ENCODE results near the gene CBARP.

The CBARP gene, protein sequence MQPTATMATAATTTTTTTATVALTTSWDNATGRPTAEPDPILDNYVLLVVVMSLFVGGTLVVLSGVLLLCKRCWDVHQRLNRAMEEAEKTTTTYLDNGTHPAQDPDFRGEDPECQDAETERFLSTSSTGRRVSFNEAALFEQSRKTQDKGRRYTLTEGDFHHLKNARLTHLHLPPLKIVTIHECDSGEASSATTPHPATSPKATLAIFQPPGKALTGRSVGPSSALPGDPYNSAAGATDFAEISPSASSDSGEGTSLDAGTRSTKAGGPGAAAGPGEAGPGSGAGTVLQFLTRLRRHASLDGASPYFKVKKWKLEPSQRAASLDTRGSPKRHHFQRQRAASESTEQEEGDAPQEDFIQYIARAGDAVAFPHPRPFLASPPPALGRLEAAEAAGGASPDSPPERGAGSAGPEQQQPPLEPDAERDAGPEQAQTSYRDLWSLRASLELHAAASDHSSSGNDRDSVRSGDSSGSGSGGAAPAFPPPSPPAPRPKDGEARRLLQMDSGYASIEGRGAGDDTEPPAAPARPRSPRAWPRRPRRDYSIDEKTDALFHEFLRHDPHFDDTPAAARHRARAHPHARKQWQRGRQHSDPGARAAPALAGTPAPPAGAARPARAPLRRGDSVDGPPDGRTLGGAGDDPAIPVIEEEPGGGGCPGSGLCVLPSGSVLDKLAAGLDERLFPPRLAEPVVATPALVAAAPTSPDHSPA

DNA sequence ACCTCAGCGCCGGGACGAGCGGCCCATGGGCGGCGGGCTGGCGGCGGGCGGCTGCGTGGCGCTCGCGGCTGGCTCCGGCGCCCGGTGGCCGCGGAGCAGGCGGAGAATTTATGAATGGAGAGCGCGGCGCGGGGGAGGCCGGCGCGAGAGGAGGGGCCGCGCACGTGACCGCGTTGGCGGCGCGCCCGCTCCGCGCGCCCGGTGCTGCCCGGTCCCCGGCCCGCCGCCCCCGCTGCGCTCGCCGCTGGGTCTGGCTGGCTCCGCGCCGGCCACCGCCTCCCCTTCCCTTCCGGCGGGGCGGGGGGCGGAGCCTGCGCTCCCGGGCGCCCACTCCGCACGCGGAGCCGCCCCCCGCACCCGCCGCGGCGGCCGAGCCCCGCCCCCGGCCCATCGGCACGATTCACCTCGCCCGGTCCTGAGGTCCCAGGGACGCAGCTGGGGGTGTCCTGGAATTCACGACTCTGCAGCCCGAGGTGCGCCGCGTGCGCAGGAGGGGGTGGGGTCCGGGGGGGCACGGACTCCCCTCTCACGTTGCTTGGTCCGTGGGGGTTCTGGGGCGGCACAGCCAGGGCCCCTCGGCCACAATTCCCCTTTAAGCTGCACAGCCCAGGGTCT lies at the start of gene CBARP:
CBARP (minus strand) TSS at position 252 of the 615 bp plus-strand sequence. CDS start 1,905 bp downstream, outside the sequence.
- in situ Hi-C loops (cut with MboI; ENCODE audit: low sequenced_read_pairs) = no loop called here

DNA sequence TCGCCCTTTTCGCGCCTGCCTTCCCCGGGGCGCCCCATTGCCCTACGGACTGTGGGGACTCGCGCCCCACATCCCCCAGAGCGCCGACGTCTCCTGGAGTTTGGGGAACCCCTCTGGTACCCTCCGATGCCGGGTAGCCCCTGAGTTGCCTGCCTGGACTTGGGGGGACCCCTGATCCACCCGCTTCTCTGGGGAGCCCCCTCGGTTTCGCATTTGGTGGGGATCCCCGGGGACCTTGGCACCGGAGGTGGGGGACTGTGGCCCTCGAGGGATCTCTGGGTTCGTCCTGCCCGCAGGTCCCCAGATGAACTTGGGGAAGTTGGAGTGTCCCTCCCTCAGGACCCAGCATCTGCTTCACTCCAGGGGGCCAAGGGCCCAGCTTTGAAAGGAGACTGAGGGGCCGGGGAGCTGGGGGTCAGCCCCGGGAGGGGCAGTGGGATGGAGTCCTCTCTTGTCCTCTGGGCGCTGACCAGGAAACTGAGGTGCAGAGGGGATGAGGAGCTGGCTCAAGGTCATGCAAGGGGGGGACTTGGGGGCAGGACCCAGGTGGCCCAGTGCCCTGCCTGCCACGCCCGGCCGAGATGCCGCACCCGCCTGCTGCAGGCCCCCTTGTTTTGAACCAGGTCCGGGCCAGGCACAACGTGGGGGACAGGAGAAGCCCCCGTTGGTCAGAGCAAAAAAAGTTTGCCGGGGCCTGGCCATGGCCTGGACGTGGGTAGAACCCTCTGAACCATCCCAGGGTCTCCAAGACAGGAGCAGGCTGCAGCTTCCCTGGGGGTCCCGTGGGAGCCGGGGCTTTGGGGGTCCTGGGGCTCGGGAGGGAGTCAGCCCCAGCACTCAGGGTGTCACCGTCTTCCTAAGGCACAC lies 48.9 kb upstream of the CBARP start:
- in situ Hi-C loops (cut with MboI; ENCODE audit: low sequenced_read_pairs) = no loop called here

GRCh38 chr19:1285737-1286360 lies 48.0 kb upstream of the CBARP start, which contains the start of gene EFNA2:
Gene EFNA2 (plus strand): TSS chr19:1285873. CDS start chr19:1286169, 296 bp downstream.
- in situ Hi-C loops (cut with MboI; ENCODE audit: low sequenced_read_pairs) = no loop called here

- in situ Hi-C loops (cut with MboI; ENCODE audit: low sequenced_read_pairs) = no loop called here
Observed at GRCh38 chr19:1284979-1285736, 47.4 kb upstream of the CBARP start.

DNA sequence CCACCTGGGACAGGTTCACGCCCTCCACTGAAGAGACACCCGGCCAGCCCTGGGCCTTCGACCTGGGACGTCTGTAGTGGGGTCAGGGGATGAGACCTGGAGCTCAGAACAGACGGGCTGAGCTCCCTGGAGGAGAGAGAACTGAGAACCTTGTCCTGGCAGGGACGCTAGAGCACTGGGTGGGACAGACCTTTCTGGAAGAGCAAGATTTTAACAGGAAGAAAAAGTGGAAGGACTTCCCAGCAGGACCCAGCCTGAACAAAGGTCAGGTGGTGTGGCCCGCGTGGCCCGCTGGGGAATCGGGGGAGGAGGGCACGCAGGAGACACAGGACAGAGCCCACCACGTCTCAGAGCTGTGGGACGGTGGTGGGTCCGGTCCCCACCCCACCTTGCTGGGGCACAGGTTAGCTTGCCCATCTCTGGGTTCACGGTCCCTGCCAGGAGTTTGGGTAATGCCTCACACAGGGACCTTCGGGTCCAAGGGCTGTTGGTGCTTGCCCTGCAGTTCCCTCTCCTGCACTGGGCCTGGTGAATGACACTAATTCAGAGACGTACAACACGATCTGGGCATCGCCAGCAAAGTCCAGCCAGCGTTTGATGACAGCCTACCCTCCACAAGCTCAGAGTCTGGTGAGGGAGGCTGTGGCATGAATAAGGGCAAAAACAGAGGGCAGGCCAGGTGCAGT lies 46.6 kb upstream of the CBARP start:
- in situ Hi-C loops (cut with MboI; ENCODE audit: low sequenced_read_pairs) = no loop called here

- in situ Hi-C loops (cut with MboI; ENCODE audit: low sequenced_read_pairs) = no loop called here
Observed at GRCh38 chr19:1283917-1284292, 46.1 kb upstream of the CBARP start.

DNA sequence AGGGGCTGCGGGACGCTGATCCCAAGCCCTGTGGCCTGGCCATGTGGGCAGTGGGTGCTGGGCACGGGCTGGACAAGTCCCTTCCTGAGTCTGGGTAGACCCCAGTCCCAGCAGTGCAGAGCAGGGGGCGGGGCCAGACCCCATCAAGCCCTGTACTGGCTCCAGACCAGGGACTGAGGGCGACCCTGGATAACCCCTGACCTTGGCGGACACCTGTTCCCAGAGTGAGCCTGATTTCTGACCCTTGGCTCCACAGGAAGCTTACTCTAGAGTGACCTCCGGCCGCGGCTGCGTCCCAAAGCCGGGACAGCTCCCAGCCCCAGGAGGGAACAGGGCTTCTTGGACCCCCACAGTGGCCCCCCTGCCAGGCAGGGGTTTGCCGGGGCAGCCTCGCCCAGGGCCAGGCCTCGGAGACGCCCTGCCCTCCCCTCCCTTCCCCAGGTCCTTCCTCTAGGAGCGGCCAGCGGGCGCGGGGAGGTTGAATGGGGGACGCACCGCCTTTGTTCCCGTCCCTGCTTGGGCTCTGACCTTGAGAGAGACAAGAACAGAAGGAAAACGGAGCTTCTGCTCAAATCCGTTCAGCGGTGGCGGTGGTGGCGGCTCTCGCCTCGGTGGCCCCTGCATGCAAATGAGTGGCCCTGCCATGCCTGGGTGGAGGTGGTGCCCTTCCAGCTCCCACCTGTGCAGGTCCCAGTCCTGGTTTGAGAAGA lies 45.6 kb upstream of the CBARP start:
- in situ Hi-C loops (cut with MboI; ENCODE audit: low sequenced_read_pairs) = no loop called here

DNA sequence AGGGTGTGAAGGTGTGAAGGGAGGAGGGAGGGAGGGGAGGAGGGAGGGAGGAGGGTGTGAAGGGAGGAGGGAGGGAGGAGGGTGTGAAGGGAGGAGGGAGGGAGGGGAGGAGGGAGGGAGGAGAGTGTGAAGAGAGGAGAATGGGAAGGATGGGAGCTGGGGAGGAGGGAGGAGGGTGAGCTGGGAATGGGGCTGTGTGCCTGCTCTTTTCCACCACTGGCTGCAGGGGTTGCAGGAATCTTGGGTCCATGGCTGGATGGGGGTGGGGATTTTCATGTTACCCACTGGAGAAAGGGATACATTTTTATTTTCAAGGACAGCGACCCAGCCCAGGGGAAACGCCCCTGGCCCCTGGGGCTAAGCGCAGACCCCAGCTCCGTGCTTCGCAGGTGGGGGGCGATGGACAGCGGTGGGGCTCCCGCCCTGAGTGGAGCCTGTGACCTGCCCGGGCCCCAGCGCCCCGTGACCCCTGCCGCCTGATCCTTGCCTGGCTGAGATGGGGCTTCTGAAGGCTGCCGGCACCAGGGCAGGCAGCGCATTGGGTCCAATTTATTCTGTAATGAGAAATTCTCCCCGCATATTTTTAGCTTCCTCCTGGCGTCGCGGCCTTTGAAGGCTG lies 44.9 kb upstream of the CBARP start:
- in situ Hi-C loops (cut with MboI; ENCODE audit: low sequenced_read_pairs) = no loop called here

- in situ Hi-C loops (cut with MboI; ENCODE audit: low sequenced_read_pairs) = no loop called here
Observed at GRCh38 chr19:1281569-1282287, 43.9 kb upstream of the CBARP start.

- in situ Hi-C loops (cut with MboI; ENCODE audit: low sequenced_read_pairs) = no loop called here
Observed at GRCh38 chr19:1280636-1281568, 43.1 kb upstream of the CBARP start.

DNA sequence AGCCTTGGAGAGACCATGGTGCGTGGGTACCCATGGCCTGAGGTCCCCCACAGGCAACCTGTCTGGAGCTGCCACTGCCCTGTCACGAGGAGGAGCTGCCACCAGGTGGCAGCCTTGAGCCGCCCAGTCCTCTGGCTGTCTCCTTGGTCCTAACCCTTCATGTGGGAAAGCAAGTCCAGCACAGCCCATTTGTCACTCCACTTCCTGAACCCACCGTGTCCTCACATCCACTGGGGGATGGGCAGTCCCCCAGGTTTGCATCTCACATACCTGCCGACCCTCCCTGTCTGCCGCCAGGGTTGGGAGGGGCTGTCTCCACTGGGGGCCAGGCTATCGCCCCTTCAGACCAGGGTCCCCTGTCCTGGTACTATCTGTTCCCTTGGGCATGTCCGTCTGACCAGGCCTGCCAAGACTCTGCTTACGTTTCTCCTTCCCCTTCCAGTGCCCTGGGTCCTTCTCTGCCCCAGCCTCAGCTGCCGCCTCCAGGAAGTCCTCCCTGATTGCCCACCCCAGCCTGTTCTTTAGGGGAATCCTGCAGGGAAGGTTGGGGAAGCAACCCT lies 42.1 kb upstream of the CBARP start:
- in situ Hi-C loops (cut with MboI; ENCODE audit: low sequenced_read_pairs) = no loop called here

GRCh38 chr19:1278713-1279660 lies 41.2 kb upstream of the CBARP start:
- in situ Hi-C loops (cut with MboI; ENCODE audit: low sequenced_read_pairs) = no loop called here

DNA sequence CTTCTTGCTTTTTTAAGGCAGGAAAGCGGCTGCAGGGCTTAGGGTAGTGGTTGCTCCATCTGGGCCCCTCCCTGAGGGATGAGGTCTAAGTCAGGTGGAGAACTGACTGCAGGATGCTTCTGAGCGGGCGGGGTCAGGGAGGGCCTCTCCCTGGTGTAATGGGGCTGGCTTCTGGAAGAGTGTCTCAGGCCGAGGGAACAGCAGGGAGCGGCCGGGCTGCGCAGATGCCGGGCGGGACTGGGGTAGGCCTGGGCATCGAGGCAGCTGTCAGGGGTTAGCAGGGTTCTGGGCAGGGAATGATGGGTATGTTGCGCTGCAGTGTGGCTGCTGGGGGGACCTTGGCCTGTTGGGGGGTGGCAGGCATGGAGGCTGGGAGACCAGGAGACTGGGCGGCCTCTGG lies 40.3 kb upstream of the CBARP start:
- in situ Hi-C loops (cut with MboI; ENCODE audit: low sequenced_read_pairs) = no loop called here

DNA sequence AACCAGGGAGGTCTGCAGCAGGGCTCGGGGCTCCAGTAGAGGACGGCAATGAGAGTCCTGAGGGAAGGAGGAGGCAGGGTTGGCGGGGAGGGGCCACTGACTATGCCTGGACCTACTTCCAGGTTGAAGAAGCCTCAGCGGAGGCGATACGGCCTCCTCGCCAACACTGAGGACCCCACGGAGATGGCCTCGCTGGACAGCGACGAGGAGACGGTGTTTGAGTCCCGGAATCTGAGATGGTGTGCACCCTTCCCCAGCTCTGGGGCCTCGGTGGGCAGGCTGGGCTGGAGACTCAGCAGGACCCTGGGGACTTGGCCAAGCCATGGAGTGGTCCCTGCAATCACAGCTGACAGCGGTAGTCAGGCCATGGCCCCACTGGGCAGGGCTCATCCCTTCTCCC lies 39.3 kb upstream of the CBARP start:
- in situ Hi-C loops (cut with MboI; ENCODE audit: low sequenced_read_pairs) = no loop called here

DNA sequence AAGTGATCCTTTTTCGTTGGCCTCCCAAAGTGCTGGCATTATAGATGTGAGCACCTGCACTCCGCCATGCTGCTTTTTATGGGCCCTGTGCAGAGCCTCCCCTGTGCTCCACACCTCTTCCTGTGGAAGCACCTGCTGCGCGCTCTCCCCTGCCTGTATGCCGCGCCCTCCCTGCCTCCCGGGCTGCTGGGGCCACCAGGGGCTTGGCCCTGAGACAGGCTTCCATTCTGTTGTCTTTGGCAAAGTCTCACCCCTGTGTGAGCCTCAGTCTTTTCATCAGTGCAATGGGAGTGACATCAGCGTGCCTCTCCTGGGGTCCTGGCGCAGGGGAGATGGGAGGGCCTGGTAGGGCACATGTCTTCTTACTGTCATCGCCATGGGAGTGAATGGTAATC lies 38.8 kb upstream of the CBARP start:
- in situ Hi-C loops (cut with MboI; ENCODE audit: low sequenced_read_pairs) = no loop called here

Measured in HL-60/S4 (cell line).